HEK293 (cell line): ENCODE measurements around the gene NUBPL.
"Not testable (repeated sequence)": the region's sequence is repeated elsewhere in the genome, so short reads cannot be mapped to it uniquely, and the experiment has no call there.

Source experiments
- CTCF ChIA-PET: fragments of 350-600 bp; formaldehyde crosslinking; extraction: SDS; loops from one replicate; lab custom pipeline; 2021; ENCODE audit warnings: antibody characterized with exemption; lab: Yijun Ruan, JAX
- POLR2A ChIA-PET: fragments of 300-600 bp; formaldehyde crosslinking; extraction: SDS; loops from one replicate; lab custom pipeline; 2020; ENCODE audit warnings: antibody characterized with exemption, inconsistent platforms; lab: Yijun Ruan, JAX
- H3K27ac ChIP-seq: fragments of 200-500 bp; sonication (Bioruptor generic); 2 replicates; pipeline ENCODE4 v1.5.1; 2014; ENCODE audit warnings: low read depth, low read length, control low read depth, inconsistent platforms; ENCODE audit errors: extremely low read depth
- H3K36me3 ChIP-seq, 2 experiments: fragments of 200-500 bp in 1 of 2; sonication (Bioruptor generic) in 1 of 2; 1 replicate in 1 of 2; 2 replicates in 1 of 2; pipeline ENCODE4 v1.5.1; 2014 to 2017; ENCODE audit warnings: inconsistent platforms in 2 of 2, low read length in 2 of 2; ENCODE audit not compliant: control insufficient read depth in 2 of 2, insufficient read depth in 1 of 2
- H3K4me1 ChIP-seq: fragments of 200-500 bp; sonication (Bioruptor generic); 2 replicates; pipeline ENCODE4 v1.5.1; 2014; ENCODE audit warnings: mild to moderate bottlenecking, low read length, inconsistent platforms; ENCODE audit not compliant: control insufficient read depth, insufficient read depth
- H3K4me3 ChIP-seq: 2 replicates; pipeline ENCODE4 v1.5.1; 2011; ENCODE audit warnings: low read depth, mild to moderate bottlenecking, control low read depth, low read length, moderate library complexity
- H3K9me3 ChIP-seq: fragments of 200-500 bp; sonication (Bioruptor generic); 2 replicates; pipeline ENCODE4 v1.5.1; 2014; ENCODE audit warnings: low read depth, low read length, inconsistent platforms; ENCODE audit not compliant: control insufficient read depth, insufficient read depth
- ZBTB7A ChIP-seq: fragments of 450-650 bp; formaldehyde crosslinking; IDR thresholded peaks from 2 replicates; pipeline ENCODE4 v1.5.1; 2016; ENCODE audit warnings: low read depth, missing biosample characterization, missing genetic modification characterization
- ZFHX2 ChIP-seq: fragments of 450-650 bp; formaldehyde crosslinking; conservative IDR thresholded peaks from 2 replicates; pipeline ENCODE4 v1.5.1; 2016; ENCODE audit warnings: missing biosample characterization, missing genetic modification characterization
- ZNF155 ChIP-seq: fragments of 450-650 bp; formaldehyde crosslinking; IDR thresholded peaks from 2 replicates; pipeline ENCODE4 v1.5.1; 2016; ENCODE audit warnings: missing biosample characterization, missing genetic modification characterization
- ZNF169 ChIP-seq: fragments of 450-650 bp; formaldehyde crosslinking; IDR thresholded peaks from 2 replicates; pipeline ENCODE4 v1.5.1; 2016; ENCODE audit warnings: missing biosample characterization, missing genetic modification characterization
- ZNF292 ChIP-seq: fragments of 450-650 bp; formaldehyde crosslinking; IDR thresholded peaks from 2 replicates; pipeline ENCODE4 v1.5.1; 2016; ENCODE audit warnings: low read depth, missing biosample characterization, missing genetic modification characterization, borderline replicate concordance
- ZNF416 ChIP-seq: fragments of 450-650 bp; formaldehyde crosslinking; IDR thresholded peaks from 2 replicates; pipeline ENCODE4 v1.5.1; 2016; ENCODE audit warnings: missing biosample characterization, missing genetic modification characterization
- ZNF677 ChIP-seq: fragments of 450-650 bp; IDR thresholded peaks from 2 replicates; pipeline ENCODE4 v1.5.0; 2018; ENCODE audit warnings: missing biosample characterization, mild to moderate bottlenecking, missing genetic modification characterization, moderate library complexity
- ZNF785 ChIP-seq: fragments of 450-650 bp; formaldehyde crosslinking; IDR thresholded peaks from 2 replicates; pipeline ENCODE4 v1.5.1; 2016; ENCODE audit warnings: missing biosample characterization, missing genetic modification characterization
- ZNF830 ChIP-seq: fragments of 450-650 bp; IDR thresholded peaks from 2 replicates; pipeline ENCODE4 v1.5.0; 2018; ENCODE audit warnings: missing biosample characterization, missing genetic modification characterization, low read depth, mild to moderate bottlenecking, moderate library complexity
- ZSCAN23 ChIP-seq: fragments of 450-650 bp; formaldehyde crosslinking; IDR thresholded peaks from 2 replicates; pipeline ENCODE4 v1.5.1; 2016; ENCODE audit warnings: missing biosample characterization, missing genetic modification characterization
- ZXDB ChIP-seq: fragments of 450-650 bp; formaldehyde crosslinking; IDR thresholded peaks from 2 replicates; pipeline ENCODE4 v1.5.1; 2016; ENCODE audit warnings: missing biosample characterization, missing genetic modification characterization
- TF ChIP-seq, protein P1 (sequence below): fragments of 450-650 bp; formaldehyde crosslinking; conservative IDR thresholded peaks from 2 replicates; pipeline ENCODE4 v1.5.1; 2016; ENCODE audit warnings: low read depth, missing biosample characterization, missing genetic modification characterization
- TF ChIP-seq, protein P2 (sequence below): fragments of 450-650 bp; formaldehyde crosslinking; IDR thresholded peaks from 2 replicates; pipeline ENCODE4 v1.5.1; 2016; ENCODE audit warnings: missing biosample characterization, missing genetic modification characterization
- TF ChIP-seq, protein P3 (sequence below): fragments of 450-650 bp; formaldehyde crosslinking; IDR thresholded peaks from 2 replicates; pipeline ENCODE4 v1.5.1; 2016; ENCODE audit warnings: missing biosample characterization, missing genetic modification characterization

Gene NUBPL

DNA sequence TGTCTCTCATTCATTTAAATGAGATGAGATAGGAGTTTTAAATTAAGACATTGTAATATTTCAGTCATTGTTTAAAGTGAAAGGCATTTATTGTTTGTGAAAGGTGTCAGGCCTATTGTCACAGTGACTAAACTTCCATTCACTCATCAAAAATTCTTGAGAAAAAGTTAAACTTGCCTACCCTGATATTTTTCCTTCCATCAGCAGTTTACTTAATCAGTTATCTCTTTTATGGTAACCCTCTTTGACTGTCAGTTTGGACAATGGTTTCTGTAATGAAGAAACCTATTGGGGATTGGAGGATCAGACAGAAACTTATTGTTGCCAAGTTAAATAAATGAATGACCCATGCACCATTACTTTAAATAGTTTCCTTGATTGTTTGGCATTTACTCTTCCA, 241.6 kb downstream of the NUBPL start (continued):
- TF ChIP-seq ZNF830 (no peak), ZNF155 (tag by site-specific recombination) (no peak), ZNF785 (no peak), ZNF416 (tag by site-specific recombination) (no peak)
- TF ChIP-seq, all 188 proteins: peak for 0

DNA sequence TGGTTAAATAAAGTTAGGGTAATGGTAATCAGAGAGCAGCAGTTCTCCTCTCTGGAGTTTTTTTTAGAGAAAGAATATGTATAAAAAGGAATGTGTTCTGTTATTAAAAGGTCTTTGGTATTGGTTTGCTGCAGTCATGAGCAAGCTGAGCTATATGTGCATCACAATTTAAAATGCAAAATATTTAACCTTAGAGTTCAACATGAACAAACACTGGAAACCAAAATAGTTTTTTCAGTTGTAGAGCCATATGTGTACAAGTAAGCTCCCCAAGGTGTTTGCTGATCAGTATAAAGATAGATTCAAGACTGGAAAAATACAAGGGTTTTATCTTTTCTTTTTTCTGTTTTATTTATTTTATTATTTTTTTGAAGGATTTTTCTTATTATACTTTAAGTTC, 245.0 kb downstream of the NUBPL start:
- no peak overlapping the region for H3K4me3 ChIP-seq
- no peaks in the 10 kb centered on the region for H3K9me3 ChIP-seq
- ChIA-PET POLR2A (no interaction called here), CTCF (no interaction called here)
- H3K4me1 ChIP-seq: no peaks in the 10 kb centered on the region
- H3K36me3 ChIP-seq: no peaks in the 10 kb centered on the region
- no peak overlapping the region for H3K27ac ChIP-seq
- TF ChIP-seq, protein P1, sequence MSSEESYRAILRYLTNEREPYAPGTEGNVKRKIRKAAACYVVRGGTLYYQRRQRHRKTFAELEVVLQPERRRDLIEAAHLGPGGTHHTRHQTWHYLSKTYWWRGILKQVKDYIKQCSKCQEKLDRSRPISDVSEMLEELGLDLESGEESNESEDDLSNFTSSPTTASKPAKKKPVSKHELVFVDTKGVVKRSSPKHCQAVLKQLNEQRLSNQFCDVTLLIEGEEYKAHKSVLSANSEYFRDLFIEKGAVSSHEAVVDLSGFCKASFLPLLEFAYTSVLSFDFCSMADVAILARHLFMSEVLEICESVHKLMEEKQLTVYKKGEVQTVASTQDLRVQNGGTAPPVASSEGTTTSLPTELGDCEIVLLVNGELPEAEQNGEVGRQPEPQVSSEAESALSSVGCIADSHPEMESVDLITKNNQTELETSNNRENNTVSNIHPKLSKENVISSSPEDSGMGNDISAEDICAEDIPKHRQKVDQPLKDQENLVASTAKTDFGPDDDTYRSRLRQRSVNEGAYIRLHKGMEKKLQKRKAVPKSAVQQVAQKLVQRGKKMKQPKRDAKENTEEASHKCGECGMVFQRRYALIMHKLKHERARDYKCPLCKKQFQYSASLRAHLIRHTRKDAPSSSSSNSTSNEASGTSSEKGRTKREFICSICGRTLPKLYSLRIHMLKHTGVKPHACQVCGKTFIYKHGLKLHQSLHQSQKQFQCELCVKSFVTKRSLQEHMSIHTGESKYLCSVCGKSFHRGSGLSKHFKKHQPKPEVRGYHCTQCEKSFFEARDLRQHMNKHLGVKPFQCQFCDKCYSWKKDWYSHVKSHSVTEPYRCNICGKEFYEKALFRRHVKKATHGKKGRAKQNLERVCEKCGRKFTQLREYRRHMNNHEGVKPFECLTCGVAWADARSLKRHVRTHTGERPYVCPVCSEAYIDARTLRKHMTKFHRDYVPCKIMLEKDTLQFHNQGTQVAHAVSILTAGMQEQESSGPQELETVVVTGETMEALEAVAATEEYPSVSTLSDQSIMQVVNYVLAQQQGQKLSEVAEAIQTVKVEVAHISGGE (tag by site-specific recombination): no peak
- TF ChIP-seq ZNF292 (no peak), ZSCAN23 (tag by site-specific recombination) (no peak), ZNF169 (no peak), ZBTB7A (tag by site-specific recombination) (no peak), ZXDB (tag by site-specific recombination) (no peak), ZNF830 (no peak), ZFHX2 (no peak), ZNF677 (tag by site-specific recombination) (no peak)
- TF ChIP-seq, protein P2, sequence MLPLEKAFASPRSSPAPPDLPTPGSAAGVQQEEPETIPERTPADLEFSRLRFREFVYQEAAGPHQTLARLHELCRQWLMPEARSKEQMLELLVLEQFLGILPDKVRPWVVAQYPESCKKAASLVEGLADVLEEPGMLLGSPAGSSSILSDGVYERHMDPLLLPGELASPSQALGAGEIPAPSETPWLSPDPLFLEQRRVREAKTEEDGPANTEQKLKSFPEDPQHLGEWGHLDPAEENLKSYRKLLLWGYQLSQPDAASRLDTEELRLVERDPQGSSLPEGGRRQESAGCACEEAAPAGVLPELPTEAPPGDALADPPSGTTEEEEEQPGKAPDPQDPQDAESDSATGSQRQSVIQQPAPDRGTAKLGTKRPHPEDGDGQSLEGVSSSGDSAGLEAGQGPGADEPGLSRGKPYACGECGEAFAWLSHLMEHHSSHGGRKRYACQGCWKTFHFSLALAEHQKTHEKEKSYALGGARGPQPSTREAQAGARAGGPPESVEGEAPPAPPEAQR (tag by site-specific recombination): no peak
- TF ChIP-seq, protein P3, sequence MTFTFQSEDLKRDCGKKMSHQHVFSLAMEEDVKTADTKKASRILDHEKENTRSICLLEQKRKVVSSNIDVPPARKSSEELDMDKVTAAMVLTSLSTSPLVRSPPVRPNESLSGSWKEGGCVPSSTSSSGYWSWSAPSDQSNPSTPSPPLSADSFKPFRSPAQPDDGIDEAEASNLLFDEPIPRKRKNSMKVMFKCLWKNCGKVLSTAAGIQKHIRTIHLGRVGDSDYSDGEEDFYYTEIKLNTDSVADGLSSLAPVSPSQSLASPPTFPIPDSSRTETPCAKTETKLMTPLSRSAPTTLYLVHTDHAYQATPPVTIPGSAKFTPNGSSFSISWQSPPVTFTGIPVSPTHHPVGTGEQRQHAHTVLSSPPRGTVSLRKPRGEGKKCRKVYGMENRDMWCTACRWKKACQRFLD: no peak
- TF ChIP-seq, all 188 proteins: peak for 0

DNA sequence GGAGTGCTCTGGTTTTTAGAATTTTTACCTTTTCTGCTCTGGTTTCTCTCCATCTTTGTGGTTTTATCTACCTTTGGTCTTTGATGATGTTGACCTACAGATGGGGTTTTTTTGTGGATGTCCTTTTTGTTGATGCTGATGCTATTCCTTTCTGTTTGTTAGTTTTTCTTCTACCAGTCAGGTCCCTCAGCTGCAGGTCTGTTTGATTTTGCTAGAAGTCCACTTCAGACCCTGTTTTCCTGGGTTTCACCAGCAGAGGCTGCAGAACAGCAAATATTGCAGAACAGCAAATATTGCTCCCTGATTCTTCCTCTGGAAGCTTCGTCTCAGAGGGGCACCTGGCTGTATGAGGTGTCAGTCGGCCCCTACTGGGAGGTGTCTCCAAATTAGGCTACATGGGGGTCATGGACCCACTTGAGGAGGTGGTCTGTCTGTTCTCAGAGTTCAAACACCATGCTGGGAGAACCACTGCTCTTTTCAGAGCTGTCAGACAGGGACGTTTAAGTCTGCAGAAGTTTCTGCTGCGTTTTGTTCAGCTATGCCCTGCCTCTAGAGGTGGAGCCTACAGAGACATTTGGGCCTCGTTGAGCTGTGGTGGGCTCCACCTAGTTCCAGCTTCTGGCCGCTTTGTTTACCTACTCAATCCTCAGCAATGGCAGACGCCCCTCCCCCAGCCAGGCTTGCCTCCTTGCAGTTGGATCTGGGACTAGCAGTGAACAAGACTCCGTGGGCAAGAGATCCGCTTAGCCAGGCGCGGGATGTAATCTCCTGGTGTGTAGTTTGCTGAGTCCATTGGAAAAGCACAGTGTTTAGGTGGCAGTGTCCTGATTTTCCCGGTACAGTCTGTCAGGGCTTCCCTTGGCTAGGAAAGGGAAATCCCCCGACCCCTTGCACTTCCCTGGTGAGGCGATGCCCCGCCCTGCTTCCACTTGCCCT, 250.8 kb downstream of the NUBPL start:
- H3K4me1 ChIP-seq, H3K36me3 ChIP-seq, H3K9me3 ChIP-seq, CTCF ChIA-PET, H3K27ac ChIP-seq, H3K4me3 ChIP-seq: not testable (repeated sequence)
- POLR2A ChIA-PET: interaction anchor here (0.7 kb wide), 1 partner anchor 193 kb away, joined by 4 read pairs; no protein-coding TSS in a partner anchor
